Epithelial cell of proximal tubule (primary cell): ENCODE measurements around the gene TDO2. TPM values are rescaled to one million over a fixed set of nuclear protein-coding genes. Genes with fewer than 3 reads are reported as not detected.
A peak's percentile ranks its signal among the peaks of the same experiment; 100 is the strongest.
"Not testable (repeated sequence)": the region's sequence is repeated elsewhere in the genome, so short reads cannot be mapped to it uniquely, and the experiment has no call there.

ENCODE experiments used
- DNase-seq: peaks from one replicate; pipeline ENCODE4 v3.0.0-alpha.2; 2011; ENCODE audit warnings: low read depth
- H3K4me3 ChIP-seq: 2 replicates; pipeline ENCODE4 v1.5.1; 2011; ENCODE audit warnings: low read depth, mild to moderate bottlenecking, low read length
- CTCF ChIP-seq: conservative IDR thresholded peaks from 2 replicates; pipeline ENCODE4 v1.5.1; 2012; ENCODE audit warnings: low read depth, mild to moderate bottlenecking, low read length
- total RNA-seq: library from RNA; depleted of rRNA; stranded (reverse); fragments of >200 nt; gene quantifications from 2 replicates; pipeline ENCODE4 v1.2.3, GENCODE V29; 2015

Gene TDO2
- total RNA-seq, 1 donor from 2014 or later, result not detected

GRCh38 chr4:155889031-155889793 is 14.3 kb upstream of the TDO2 start:
- DNase-seq, result peak; percentile 96
- no peak for TF ChIP-seq CTCF
- no peak overlapping the region for H3K4me3 ChIP-seq

GRCh38 chr4:155889946-155890345 is 13.6 kb upstream of the TDO2 start:
- no peak for DNase-seq
- no peak overlapping the region for H3K4me3 ChIP-seq
- no peak for TF ChIP-seq CTCF

- DNase-seq, result no peak
- no peak for TF ChIP-seq CTCF
- no peak overlapping the region for H3K4me3 ChIP-seq
These were observed 12.4 kb upstream of the TDO2 start for GRCh38 chr4:155891058-155891457.

DNA sequence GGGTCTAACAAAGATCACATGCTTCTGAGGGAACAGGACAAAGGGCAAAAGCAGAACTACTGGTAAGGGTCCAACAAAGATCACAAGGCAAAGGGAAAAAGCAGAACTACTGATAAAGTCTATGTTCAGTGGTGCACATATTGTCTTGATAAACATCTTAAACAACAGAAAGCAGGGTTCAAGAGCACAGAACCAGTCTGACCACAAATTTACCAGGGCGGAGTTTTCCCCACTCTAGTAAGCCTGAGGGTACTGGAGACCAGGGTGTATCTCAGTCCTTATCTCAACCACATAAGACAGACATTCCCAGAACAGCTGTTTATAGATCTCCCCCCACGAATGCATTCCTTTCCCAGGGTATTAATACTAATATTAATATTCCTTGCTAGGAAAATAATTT is 5.1 kb upstream of the TDO2 start:
- H3K4me3 ChIP-seq, DNase-seq: not testable (repeated sequence)

GRCh38 chr4:155899891-155900290 is 3.6 kb upstream of the TDO2 start:
- no peak for DNase-seq

DNA sequence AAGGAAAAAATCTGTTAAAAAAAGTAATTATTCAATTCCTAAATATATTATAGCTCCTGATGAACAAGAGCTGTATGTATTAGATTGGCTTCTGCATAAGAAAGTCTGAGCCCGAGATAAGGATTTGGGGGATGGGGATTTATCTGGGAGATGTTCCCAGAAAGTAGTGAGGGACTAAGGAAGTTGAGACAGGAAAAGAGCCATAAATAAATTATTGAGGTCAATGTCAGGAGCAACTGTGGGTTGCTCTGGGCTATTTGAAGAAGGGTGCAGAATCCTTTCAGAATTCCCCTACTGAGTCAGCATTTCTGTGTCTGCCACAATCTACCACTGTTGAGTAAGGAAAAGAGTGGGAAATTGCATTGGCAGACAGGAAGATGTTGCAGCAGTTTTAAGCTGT is 3.1 kb upstream of the TDO2 start:
- TF ChIP-seq CTCF, result no peak
- DNase-seq, result no peak
- H3K4me3 ChIP-seq, result no peak overlapping the region

More at GRCh38 chr4:155899891-155900290, 3.6 kb upstream of the TDO2 start:
- no peak for TF ChIP-seq CTCF
- H3K4me3 ChIP-seq, result no peak overlapping the region

- no peak overlapping the region for H3K4me3 ChIP-seq
- TF ChIP-seq CTCF, result no peak
- no peak for DNase-seq
These were observed 2.5 kb upstream of the TDO2 start for GRCh38 chr4:155901013-155901412.
